ENCODE data around the gene CIITA. TPM values are rescaled to one million over a fixed set of nuclear protein-coding genes. Genes with fewer than 3 reads are reported as not detected.
"Not testable (repeated sequence)": the region's sequence is repeated elsewhere in the genome, so short reads cannot be mapped to it uniquely, and the experiment has no call there.

CIITA gene
- total and polyA plus RNA-seq, 4 experiments from 2014 or later = 0.08 to 1.6 (median 1.5) TPM

- peak overlapping the region in 1 of 2 donors; percentile 63 for H3K4me3 ChIP-seq (ENCODE audit: low read length in 2 of 2)
- POLR2A ChIA-PET (ENCODE audit: partially characterized antibody) = interaction anchor here (1.0 to 3.6 kb wide), 8 partner anchors 20 to 1861 kb away, joined by 3 to 15 read pairs (median 4); partner anchors contain the start of genes CPPED1, GSPT1, HAPSTR1 and NUBP1
Observed at GRCh38 chr16:10941935-10942351, 64.9 kb downstream of the CIITA start.

GRCh38 chr16:10942352-10943063, 65.5 kb downstream of the CIITA start, which contains the start of gene DEXI:
Gene DEXI (minus strand): TSS chr16:10942468. CDS start chr16:10942005, 463 bp downstream.
- Mint-ChIP-seq H3K27ac (peak within 1 kb of the TSS; percentile 85 to 95 (median 87)), H3K27me3 (no peaks in the 10 kb centered on the region), H3K4me1 (peaks cover 60 to 92% (median 76%) of the 10 kb centered on the region in 4 donors), H3K4me3 (peak within 1 kb of the TSS; percentile 87 to 94 (median 92)), H3K36me3 (peaks cover 0 to 11% of the 10 kb centered on the region in 2 donors), H3K9me3 (peaks cover 0 to 2% (median 0%) of the 10 kb centered on the region in 8 donors)
- Histone ChIP-seq H3K9me3 (ENCODE audit: control insufficient read depth in 1 of 2, low read length in 2 of 2) (no peaks in the 10 kb centered on the region), H3K27me3 (ENCODE audit: insufficient read depth, low read length) (no peaks in the 10 kb centered on the region), H3K36me3 (ENCODE audit: insufficient read depth, low read length) (no peaks in the 10 kb centered on the region), H3K4me1 (ENCODE audit: insufficient read depth, low read length) (peaks cover 80% of the 10 kb centered on the region), H3K27ac (ENCODE audit: low read depth, low read length) (peak within 1 kb of the TSS; percentile 56), H3K4me3 (ENCODE audit: low read length in 2 of 2) (peak within 1 kb of the TSS; percentile 63 to 79)
- DNase-seq = peak; percentile 92 to 96 (median 93)
- POLR2A ChIA-PET (ENCODE audit: partially characterized antibody) = interaction anchor here (1.0 to 3.6 kb wide), 7 partner anchors 20 to 1861 kb away, joined by 3 to 15 read pairs (median 3); partner anchors contain the start of genes CPPED1, GSPT1, NUBP1 and SOCS1
- CTCF ChIA-PET (ENCODE audit: partially characterized antibody) = interaction anchor here (0.9 to 1.5 kb wide), 5 partner anchors 11 to 23 kb away, joined by 3 to 9 read pairs (median 3); no protein-coding TSS in a partner anchor
- intact Hi-C loops (cut with micrococcal nuclease) = loop anchor here (5.0 kb wide), 4 partner anchors 855 to 1850 kb away; partner anchors contain the start of genes HAPSTR1, RSL1D1 and ZC3H7A

More at GRCh38 chr16:10941935-10942351, 64.9 kb downstream of the CIITA start:
- intact Hi-C loops (cut with micrococcal nuclease) = loop anchor here (5.0 kb wide), 4 partner anchors 855 to 1850 kb away; partner anchors contain the start of genes HAPSTR1, RSL1D1 and ZC3H7A
- Mint-ChIP-seq H3K4me3 (peak overlapping the region; percentile 87 to 94 (median 92)), H3K27ac (peak overlapping the region in 1 of 7 donors; percentile 86), H3K36me3 (peaks cover 0 to 11% of the 10 kb centered on the region in 2 donors), H3K4me1 (peaks cover 63 to 92% (median 79%) of the 10 kb centered on the region in 4 donors)
- H3K9me3 Mint-ChIP-seq; H3K36me3 ChIP-seq (ENCODE audit: insufficient read depth, low read length); H3K27me3 Mint-ChIP-seq; H3K9me3 ChIP-seq (ENCODE audit: control insufficient read depth in 1 of 2, low read length in 2 of 2); H3K27me3 ChIP-seq (ENCODE audit: insufficient read depth, low read length); DNase-seq: not testable (repeated sequence)
- CTCF ChIA-PET (ENCODE audit: partially characterized antibody) = interaction anchor here (0.9 to 1.5 kb wide), 5 partner anchors 12 to 23 kb away, joined by 3 to 9 read pairs (median 3); no protein-coding TSS in a partner anchor
- peak overlapping the region; percentile 56 for H3K27ac ChIP-seq (ENCODE audit: low read depth, low read length)
- peaks cover 85% of the 10 kb centered on the region for H3K4me1 ChIP-seq (ENCODE audit: insufficient read depth, low read length)

- peak overlapping the region in 1 of 2 donors; percentile 63 for H3K4me3 ChIP-seq (ENCODE audit: low read length in 2 of 2)
- no peak overlapping the region for H3K27ac ChIP-seq (ENCODE audit: low read depth, low read length)
- no peak for DNase-seq
- H3K36me3 ChIP-seq (ENCODE audit: insufficient read depth, low read length) = no peaks in the 10 kb centered on the region
- H3K36me3 Mint-ChIP-seq = peaks cover 0 to 11% of the 10 kb centered on the region in 2 donors
- H3K9me3 Mint-ChIP-seq = peaks cover 0 to 2% (median 0%) of the 10 kb centered on the region in 8 donors
- POLR2A ChIA-PET (ENCODE audit: partially characterized antibody) = interaction anchor here (1.3 to 3.6 kb wide), 2 partner anchors 22 to 199 kb away, joined by 3 to 14 read pairs; partner anchors contain the start of gene NUBP1
- peaks cover 75% of the 10 kb centered on the region for H3K4me1 ChIP-seq (ENCODE audit: insufficient read depth, low read length)
- H3K27me3 ChIP-seq (ENCODE audit: insufficient read depth, low read length) = no peaks in the 10 kb centered on the region
- peaks cover 56 to 88% (median 72%) of the 10 kb centered on the region in 4 donors for H3K4me1 Mint-ChIP-seq
- H3K27me3 Mint-ChIP-seq = no peaks in the 10 kb centered on the region
- H3K4me3 Mint-ChIP-seq = peak overlapping the region; percentile 74 to 94 (median 84)
- intact Hi-C loops (cut with micrococcal nuclease) = loop anchor here (5.0 kb wide), 4 partner anchors 854 to 1851 kb away; partner anchors contain the start of genes HAPSTR1, RSL1D1 and ZC3H7A
- H3K27ac Mint-ChIP-seq = peak overlapping the region in 6 of 7 donors; percentile 55 to 82 (median 70)
- CTCF ChIA-PET (ENCODE audit: partially characterized antibody) = no interaction called here
- no peaks in the 10 kb centered on the region for H3K9me3 ChIP-seq (ENCODE audit: control insufficient read depth in 1 of 2, low read length in 2 of 2)
Observed at GRCh38 chr16:10943064-10943353, 66.0 kb downstream of the CIITA start.

- no peaks in the 10 kb centered on the region for H3K9me3 ChIP-seq (ENCODE audit: control insufficient read depth in 1 of 2, low read length in 2 of 2)
- H3K36me3 Mint-ChIP-seq = peaks cover 0 to 11% of the 10 kb centered on the region in 2 donors
- H3K4me3 ChIP-seq (ENCODE audit: low read length in 2 of 2) = peak within 1 kb of the TSS; percentile 81 to 89
- H3K27ac Mint-ChIP-seq = peak within 1 kb of the TSS; percentile 66 to 94 (median 88)
- peak within 1 kb of the TSS; percentile 83 to 96 (median 90) for H3K4me3 Mint-ChIP-seq
- H3K9me3 Mint-ChIP-seq = peaks cover 0 to 2% (median 0%) of the 10 kb centered on the region in 8 donors
- H3K4me1 ChIP-seq (ENCODE audit: insufficient read depth, low read length) = peaks cover 74% of the 10 kb centered on the region
- H3K36me3 ChIP-seq (ENCODE audit: insufficient read depth, low read length) = no peaks in the 10 kb centered on the region
- no peaks in the 10 kb centered on the region for H3K27me3 Mint-ChIP-seq
- POLR2A ChIA-PET (ENCODE audit: partially characterized antibody) = interaction anchor here (0.9 to 2.8 kb wide), 6 partner anchors 10 to 1859 kb away, joined by 3 to 17 read pairs (median 4); partner anchors contain the start of genes SOCS1 and TXNDC11
- H3K27me3 ChIP-seq (ENCODE audit: insufficient read depth, low read length) = no peaks in the 10 kb centered on the region
- peak; percentile 94 to 97 (median 95) for DNase-seq
- H3K4me1 Mint-ChIP-seq = peaks cover 49 to 86% (median 67%) of the 10 kb centered on the region in 4 donors
- peak within 1 kb of the TSS; percentile 83 for H3K27ac ChIP-seq (ENCODE audit: low read depth, low read length)
- intact Hi-C loops (cut with micrococcal nuclease) = loop anchor here (1.0 to 5.0 kb wide), 7 partner anchors 200 to 1852 kb away; partner anchors contain the start of genes HAPSTR1, RMI2, RSL1D1 and ZC3H7A
- CTCF ChIA-PET (ENCODE audit: partially characterized antibody) = interaction anchor here (1.5 to 1.6 kb wide), 2 partner anchors 9 to 19 kb away, joined by 5 to 12 read pairs; no protein-coding TSS in a partner anchor
Observed at GRCh38 chr16:10944249-10945064, 67.5 kb downstream of the CIITA start, which contains the start of gene CLEC16A. Gene CLEC16A (plus strand): TSS chr16:10944564. CDS start chr16:10944718, 154 bp downstream.

- H3K36me3 Mint-ChIP-seq = peaks cover 0 to 11% of the 10 kb centered on the region in 2 donors
- no peaks in the 10 kb centered on the region for H3K36me3 ChIP-seq (ENCODE audit: insufficient read depth, low read length)
- peak overlapping the region; percentile 83 to 96 (median 90) for H3K4me3 Mint-ChIP-seq
- intact Hi-C loops (cut with micrococcal nuclease) = no loop called here
- H3K9me3 Mint-ChIP-seq = peaks cover 0 to 2% (median 0%) of the 10 kb centered on the region in 8 donors
- no peaks in the 10 kb centered on the region for H3K9me3 ChIP-seq (ENCODE audit: control insufficient read depth in 1 of 2, low read length in 2 of 2)
- CTCF ChIA-PET (ENCODE audit: partially characterized antibody) = interaction anchor here (1.0 to 1.6 kb wide), 3 partner anchors 9 to 411 kb away, joined by 3 to 12 read pairs (median 5); no protein-coding TSS in a partner anchor
- peak overlapping the region; percentile 83 for H3K27ac ChIP-seq (ENCODE audit: low read depth, low read length)
- POLR2A ChIA-PET (ENCODE audit: partially characterized antibody) = interaction anchor here (0.9 to 2.8 kb wide), 6 partner anchors 9 to 1858 kb away, joined by 3 to 17 read pairs (median 4); partner anchors contain the start of genes SOCS1 and TXNDC11
- H3K27me3 Mint-ChIP-seq = no peaks in the 10 kb centered on the region
- no peaks in the 10 kb centered on the region for H3K27me3 ChIP-seq (ENCODE audit: insufficient read depth, low read length)
- peak overlapping the region; percentile 26 to 94 (median 80) for H3K27ac Mint-ChIP-seq
- H3K4me1 Mint-ChIP-seq = peaks cover 46 to 86% (median 66%) of the 10 kb centered on the region in 4 donors
- H3K4me1 ChIP-seq (ENCODE audit: insufficient read depth, low read length) = peaks cover 70% of the 10 kb centered on the region
- peak overlapping the region; percentile 81 to 89 for H3K4me3 ChIP-seq (ENCODE audit: low read length in 2 of 2)
- DNase-seq = no peak
Observed at GRCh38 chr16:10945065-10945787, 68.2 kb downstream of the CIITA start.

GRCh38 chr16:10946308-10946707, 69.3 kb downstream of the CIITA start:
- Histone ChIP-seq H3K36me3 (ENCODE audit: insufficient read depth, low read length) (no peaks in the 10 kb centered on the region), H3K27me3 (ENCODE audit: insufficient read depth, low read length) (no peaks in the 10 kb centered on the region), H3K27ac (ENCODE audit: low read depth, low read length) (no peak overlapping the region), H3K4me3 (ENCODE audit: low read length in 2 of 2) (no peak overlapping the region), H3K9me3 (ENCODE audit: control insufficient read depth in 1 of 2, low read length in 2 of 2) (no peaks in the 10 kb centered on the region), H3K4me1 (ENCODE audit: insufficient read depth, low read length) (peaks cover 59% of the 10 kb centered on the region)
- H3K4me1 Mint-ChIP-seq = peaks cover 40 to 78% (median 60%) of the 10 kb centered on the region in 4 donors
- POLR2A ChIA-PET (ENCODE audit: partially characterized antibody) = interaction anchor here (2.8 kb wide), 1 partner anchor 309 kb away, joined by 17 read pairs; the partner anchor contains the start of gene SOCS1
- intact Hi-C loops (cut with micrococcal nuclease) = no loop called here
- no peaks in the 10 kb centered on the region for H3K27me3 Mint-ChIP-seq
- peak overlapping the region in 5 of 7 donors; percentile 29 to 88 (median 86) for H3K27ac Mint-ChIP-seq
- no peak for DNase-seq
- H3K36me3 Mint-ChIP-seq = peaks cover 0 to 11% of the 10 kb centered on the region in 2 donors
- CTCF ChIA-PET (ENCODE audit: partially characterized antibody) = interaction anchor here (9.7 kb wide), 1 partner anchor 17 kb away, joined by 120 read pairs; no protein-coding TSS in a partner anchor
- peak overlapping the region; percentile 4 to 96 (median 88) for H3K4me3 Mint-ChIP-seq
- peaks cover 0 to 2% (median 0%) of the 10 kb centered on the region in 8 donors for H3K9me3 Mint-ChIP-seq
